ENCODE results near the gene FRMD4A.
"Not testable (repeated sequence)": the region's sequence is repeated elsewhere in the genome, so short reads cannot be mapped to it uniquely, and the experiment has no call there.

Gene FRMD4A

GRCh38 chr10:13896146-13896545 lies 434.6 kb downstream of the FRMD4A start:
- DNase-seq, result not testable (repeated sequence)

GRCh38 chr10:13894412-13895093 lies 436.2 kb downstream of the FRMD4A start:
- no peak for DNase-seq

GRCh38 chr10:13893926-13894325 lies 436.8 kb downstream of the FRMD4A start:
- DNase-seq, result no peak

- DNase-seq, result no peak
These were observed 437.9 kb downstream of the FRMD4A start for GRCh38 chr10:13892871-13893270.

- DNase-seq, result no peak
These were observed 438.7 kb downstream of the FRMD4A start for GRCh38 chr10:13892001-13892491.

- no peak for DNase-seq
These were observed 439.4 kb downstream of the FRMD4A start for GRCh38 chr10:13891128-13892000.

GRCh38 chr10:13890233-13891127 lies 440.2 kb downstream of the FRMD4A start:
- no peak for DNase-seq

- no peak for DNase-seq
These were observed 443.0 kb downstream of the FRMD4A start for GRCh38 chr10:13887761-13888160.

GRCh38 chr10:13885238-13885990 lies 445.3 kb downstream of the FRMD4A start:
- no peak for DNase-seq

- no peak for DNase-seq
These were observed 446.9 kb downstream of the FRMD4A start for GRCh38 chr10:13883636-13884444.

- DNase-seq, result no peak
These were observed 448.5 kb downstream of the FRMD4A start for GRCh38 chr10:13882119-13882711.

- no peak for DNase-seq
These were observed 450.0 kb downstream of the FRMD4A start for GRCh38 chr10:13880760-13881159.

GRCh38 chr10:13877154-13877909 lies 453.4 kb downstream of the FRMD4A start:
- no peak for DNase-seq

GRCh38 chr10:13873196-13873595 lies 457.5 kb downstream of the FRMD4A start:
- DNase-seq, result no peak

GRCh38 chr10:13872411-13872810 lies 458.3 kb downstream of the FRMD4A start:
- DNase-seq, result no peak

GRCh38 chr10:13871776-13872175 lies 458.9 kb downstream of the FRMD4A start:
- no peak for DNase-seq

GRCh38 chr10:13871011-13871410 lies 459.7 kb downstream of the FRMD4A start:
- DNase-seq, result no peak

GRCh38 chr10:13869295-13869664 lies 461.4 kb downstream of the FRMD4A start:
- DNase-seq, result peak; percentile 49

GRCh38 chr10:13868528-13869294 lies 462.0 kb downstream of the FRMD4A start:
- peak; percentile 41 for DNase-seq

Measured in activated CD8-positive, alpha-beta memory T cell treated with anti-CD3 and anti-CD28 coated beads for 24 hours (primary cell).